CD4-positive, alpha-beta T cell treated with Interferon alpha-2 for 1 hour (primary cell): ENCODE data around the gene GMFB.

Experiments
- DNase-seq, 2 donors: peaks; one replicate each; pipeline ENCODE4 v3.0.0-alpha.2; 2020 to 2022

Gene GMFB

GRCh38 chr14:54425068-54425467, 63.7 kb downstream of the GMFB start:
- no peak for DNase-seq
